ENCODE results near the gene ASB7.
"Not testable (repeated sequence)": the region's sequence is repeated elsewhere in the genome, so short reads cannot be mapped to it uniquely, and the experiment has no call there.

Gene ASB7

DNA sequence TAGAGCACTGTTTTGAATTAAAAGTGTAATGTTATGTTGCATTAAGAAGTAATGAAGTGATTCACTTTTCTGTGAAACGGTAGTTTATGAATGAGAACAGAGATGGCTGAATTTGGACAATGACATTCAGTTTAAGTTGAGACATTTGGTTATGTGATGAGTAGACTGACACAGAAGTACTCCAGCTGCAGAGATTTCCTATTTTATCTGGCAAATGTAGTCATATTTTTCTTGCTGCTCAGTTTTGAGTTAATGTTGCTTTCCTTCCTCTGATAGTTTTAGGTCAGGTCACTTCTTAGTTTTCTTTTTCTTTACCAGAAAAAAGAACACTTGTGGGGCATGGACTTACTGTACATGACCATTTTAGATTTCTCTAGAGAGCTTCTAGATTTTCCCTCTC, 51.2 kb downstream of the ASB7 start:
- DNase-seq, result no peak

DNA sequence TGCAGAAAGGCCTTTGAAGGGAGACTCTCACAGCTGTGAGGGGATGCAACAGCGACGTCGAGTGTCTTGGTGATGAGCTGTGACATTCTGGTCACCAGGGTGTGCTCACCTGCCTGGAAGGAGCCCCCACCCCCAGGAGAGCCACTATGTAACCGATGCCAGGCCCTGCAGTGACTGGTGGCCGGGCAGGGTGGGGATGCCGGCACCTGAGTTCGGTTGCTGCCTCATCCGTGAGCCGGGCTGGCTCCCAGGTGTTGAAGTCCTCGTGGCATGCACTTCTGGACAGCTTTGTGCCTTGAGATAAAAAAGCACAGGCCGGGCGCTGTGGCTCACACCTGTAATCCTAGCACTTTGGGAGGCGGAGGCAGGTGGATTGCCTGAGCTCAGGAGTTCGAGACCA, 56.5 kb downstream of the ASB7 start:
- no peak for DNase-seq

DNA sequence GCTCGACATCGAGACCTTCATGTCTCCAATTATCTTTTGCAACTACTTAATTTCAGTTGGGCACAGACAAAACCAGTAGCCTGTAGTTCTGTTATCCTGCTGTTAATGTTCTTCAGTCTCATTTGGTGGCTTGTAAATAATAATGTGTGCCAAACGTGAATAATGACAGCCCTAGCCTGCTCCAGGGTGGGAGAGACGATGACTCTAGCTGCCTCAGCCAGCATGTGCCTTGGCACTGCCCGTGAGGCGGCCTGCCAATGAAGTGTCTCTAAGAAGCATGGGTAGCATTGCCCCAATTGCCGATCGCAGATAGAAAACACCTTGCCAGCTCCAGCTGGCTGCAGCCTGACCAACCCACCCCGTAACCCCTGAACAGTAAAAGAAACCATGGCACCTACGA, 58.8 kb downstream of the ASB7 start:
- DNase-seq, result no peak

GRCh38 chr15:100663086-100663914, 60.9 kb downstream of the ASB7 start:
- no peak for DNase-seq

GRCh38 chr15:100663915-100664281, 61.5 kb downstream of the ASB7 start:
- DNase-seq, result no peak

DNA sequence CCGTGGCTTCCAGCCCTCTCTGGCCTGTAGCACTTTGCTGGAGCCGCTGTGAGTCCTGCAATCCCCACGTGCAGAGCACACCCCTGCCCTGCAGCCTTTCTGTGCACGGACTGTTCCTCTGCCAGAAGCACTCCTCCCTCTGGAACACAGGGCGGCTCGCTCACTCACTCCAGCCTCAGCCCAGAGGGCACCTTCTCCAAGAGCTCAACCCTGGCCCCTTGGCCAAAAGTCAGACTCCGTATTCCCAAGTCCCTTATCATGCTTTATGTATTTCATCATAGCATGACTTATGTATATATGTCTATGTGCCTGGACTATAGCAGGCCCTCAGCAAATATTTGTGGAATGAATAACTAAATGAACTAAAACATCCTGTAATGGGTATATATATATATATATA, 63.2 kb downstream of the ASB7 start:
- no peak for DNase-seq

- DNase-seq, result no peak
Observed at GRCh38 chr15:100667405-100668347, 65.3 kb downstream of the ASB7 start.

GRCh38 chr15:100668348-100668745, 66.0 kb downstream of the ASB7 start:
- no peak for DNase-seq

- no peak for DNase-seq
Observed at GRCh38 chr15:100669260-100669659, 66.9 kb downstream of the ASB7 start.

DNA sequence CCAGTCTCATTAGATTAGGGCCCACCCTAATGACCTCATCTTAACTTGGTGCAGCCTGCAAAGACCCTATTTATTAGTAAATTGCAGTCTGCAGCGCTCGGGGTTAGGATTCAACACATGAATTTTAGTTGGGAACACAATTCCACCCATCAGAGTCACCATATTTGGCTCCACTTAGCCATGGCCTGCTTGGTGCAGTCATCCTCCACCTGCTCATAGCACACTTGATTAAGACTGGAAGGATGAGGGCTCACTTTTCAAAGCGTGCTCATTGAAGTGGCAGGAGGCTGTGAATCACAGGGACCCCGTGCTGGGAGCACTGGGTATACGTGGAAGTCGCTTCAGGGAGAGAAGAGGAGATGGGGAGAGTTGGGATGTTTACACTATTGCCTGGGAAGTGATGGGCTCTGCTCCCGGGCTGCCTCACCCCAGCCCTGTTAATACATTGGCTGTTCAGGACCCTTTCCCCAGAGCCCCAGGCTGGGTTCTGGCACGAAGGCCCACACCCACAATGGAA, 68.2 kb downstream of the ASB7 start:
- peak; percentile 29 for DNase-seq

DNA sequence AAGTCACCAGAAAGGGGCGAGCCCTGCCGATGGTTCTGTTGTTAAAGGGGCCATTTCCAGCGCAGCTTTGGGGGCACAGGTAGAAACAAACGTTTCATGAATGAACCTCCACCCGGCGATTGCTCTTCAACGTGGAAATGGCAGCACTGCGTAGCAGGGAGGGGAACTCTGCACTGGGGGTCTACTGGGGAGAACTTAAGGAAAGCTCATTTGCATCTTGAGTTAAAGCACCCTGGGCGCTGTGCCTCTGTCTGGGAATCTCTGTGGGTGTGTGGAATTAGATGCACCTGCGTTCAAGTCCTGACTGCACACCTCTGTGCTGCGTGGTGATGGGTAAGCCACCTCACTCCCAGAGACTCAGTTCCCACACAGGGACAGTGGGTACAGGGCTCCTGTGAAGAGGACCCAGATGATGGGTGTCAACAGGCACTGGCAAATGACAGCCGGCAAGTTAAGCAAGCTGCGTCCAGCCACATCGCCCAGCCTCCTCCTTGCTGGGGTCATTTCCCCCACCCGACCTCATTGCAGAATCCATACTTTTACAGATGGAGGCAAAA, 68.8 kb downstream of the ASB7 start:
- no peak for DNase-seq

DNA sequence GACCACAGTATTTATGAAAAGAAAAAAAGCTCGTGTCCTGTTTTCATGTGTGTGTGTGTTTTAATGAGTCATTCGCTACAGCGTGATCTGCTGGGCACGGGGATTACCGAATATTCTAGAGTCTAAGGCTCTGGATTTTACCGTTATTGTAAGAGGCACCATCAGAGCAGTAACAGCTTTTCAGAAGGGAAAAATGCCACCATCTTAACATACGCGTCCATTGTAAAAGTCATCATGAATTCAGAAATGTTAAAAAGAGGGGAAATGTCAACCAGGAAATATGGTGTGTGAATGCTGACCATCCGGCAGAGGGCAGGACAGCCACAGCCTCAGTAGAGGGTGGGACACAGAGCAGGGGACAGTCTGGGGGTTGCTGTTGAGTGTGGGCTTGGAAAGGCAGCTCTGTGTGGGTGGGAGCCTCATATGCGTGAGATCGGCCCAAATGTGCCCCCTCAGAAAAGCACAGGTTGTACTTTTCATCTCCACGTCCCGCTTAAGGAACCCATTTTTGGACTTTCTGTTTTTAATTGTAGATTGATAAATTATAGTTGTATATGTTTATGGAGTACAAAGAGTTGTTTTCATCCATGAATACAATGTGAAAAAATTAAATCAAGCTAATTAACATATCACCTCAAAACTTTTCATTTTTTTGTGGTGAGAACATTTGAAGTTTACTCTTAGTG, 69.6 kb downstream of the ASB7 start:
- DNase-seq, result no peak

- no peak for DNase-seq
Observed at GRCh38 chr15:100672959-100673358, 70.6 kb downstream of the ASB7 start.

- DNase-seq, result not testable (repeated sequence)
Observed at GRCh38 chr15:100679151-100679550, 76.8 kb downstream of the ASB7 start.

DNA sequence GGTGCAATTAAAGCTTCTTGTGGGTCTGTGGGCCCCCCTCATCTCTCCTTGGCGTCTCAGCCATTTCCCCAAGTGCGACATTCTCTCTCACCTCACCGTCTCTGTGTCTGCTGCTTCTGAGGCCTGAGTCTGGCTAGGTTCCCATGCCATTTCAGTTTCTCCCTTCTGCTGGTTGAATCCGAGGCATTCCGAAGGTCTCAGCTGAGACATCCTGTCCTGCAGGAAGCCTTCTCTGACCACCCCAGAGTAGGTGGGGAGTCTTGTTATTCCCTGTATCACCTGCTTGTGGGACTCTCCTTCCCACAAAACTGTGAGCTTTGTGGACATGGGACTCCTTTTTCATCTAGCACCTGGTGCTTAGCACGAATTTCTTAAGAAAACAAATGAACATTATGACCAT, 78.3 kb downstream of the ASB7 start:
- no peak for DNase-seq

- DNase-seq, result no peak
Observed at GRCh38 chr15:100681335-100681746, 79.0 kb downstream of the ASB7 start.

DNA sequence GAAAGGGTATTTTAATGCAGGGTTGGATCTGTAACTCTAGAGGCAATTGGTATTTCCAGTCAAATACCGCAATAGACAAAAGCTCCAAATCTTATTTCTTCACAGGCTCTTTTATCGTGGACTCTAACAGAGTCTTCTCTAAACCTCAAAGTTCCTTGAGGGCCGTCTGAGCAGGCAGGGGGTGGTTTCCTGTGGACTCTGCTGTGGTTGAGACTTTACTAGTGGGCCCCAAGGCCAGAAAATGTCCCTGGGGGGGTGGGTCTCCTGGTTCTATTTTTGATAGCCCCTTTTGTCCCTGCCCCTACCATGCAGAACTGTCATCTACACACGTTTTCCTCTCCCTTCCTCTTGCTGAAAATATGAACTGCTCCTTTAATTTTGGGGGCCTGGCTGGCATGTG, 80.1 kb downstream of the ASB7 start:
- no peak for DNase-seq

GRCh38 chr15:100683434-100683833, 81.0 kb downstream of the ASB7 start:
- DNase-seq, result no peak

- DNase-seq, result no peak
Observed at GRCh38 chr15:100684591-100684990, 82.2 kb downstream of the ASB7 start.

DNA sequence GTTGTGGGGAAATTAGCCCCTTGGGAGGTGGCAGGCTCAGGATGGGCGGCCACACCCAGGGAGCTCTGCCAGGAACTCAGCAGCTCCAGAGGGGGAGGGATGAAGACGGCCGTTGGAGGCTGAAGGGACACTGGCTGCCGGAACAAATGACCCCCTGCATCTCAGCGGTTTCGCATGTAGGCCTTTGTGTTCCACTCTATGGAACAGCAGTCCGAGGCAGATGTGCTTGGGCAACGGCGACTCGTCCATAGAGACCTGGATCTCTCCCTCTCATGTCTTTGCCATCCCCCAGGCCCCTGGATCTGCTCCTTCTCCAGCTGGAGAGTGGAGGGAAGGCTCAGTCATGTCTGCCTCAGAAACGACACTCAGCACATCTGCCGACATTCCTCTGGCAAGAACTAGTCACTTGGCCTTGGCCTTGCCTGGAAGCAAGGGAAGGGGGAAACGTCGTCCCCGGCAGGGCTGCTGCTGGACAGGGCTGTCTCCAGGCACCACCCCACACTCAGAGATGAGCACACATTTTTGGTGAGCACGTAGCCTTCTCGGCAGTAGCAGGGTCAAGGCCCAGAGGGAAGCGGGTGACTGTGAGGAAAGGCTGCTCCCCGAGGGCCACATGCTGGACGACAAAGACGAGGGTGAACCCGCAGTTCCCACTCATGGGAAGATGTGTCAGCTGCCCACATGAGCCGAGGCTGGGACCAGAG, 83.8 kb downstream of the ASB7 start:
- no peak for DNase-seq

- DNase-seq, result no peak
Observed at GRCh38 chr15:100686725-100687473, 84.5 kb downstream of the ASB7 start.

All from NCI-H187 treated with DMSO at 0.1 percent for 48 hours (cell line).